ENCODE results near the gene RASA3.

The RASA3 gene

GRCh38 chr13:114147803-114148520 is 15.5 kb upstream of the RASA3 start:
- H3K4me3 ChIP-seq (ENCODE audit: low read length in 2 of 2), result no peak overlapping the region
- H3K4me1 ChIP-seq (ENCODE audit: control insufficient read depth, insufficient read depth, low read length), result peaks cover 3% of the 10 kb centered on the region
- H3K27me3 ChIP-seq (ENCODE audit: control insufficient read depth in 1 of 2, insufficient read depth in 2 of 2, low read length in 2 of 2), result no peaks in the 10 kb centered on the region
- no peak overlapping the region for H3K9ac ChIP-seq (ENCODE audit: low read length in 2 of 2)
- H3K36me3 ChIP-seq (ENCODE audit: control insufficient read depth in 2 of 2, insufficient read depth in 2 of 2, low read length in 2 of 2), result no peaks in the 10 kb centered on the region
- no peak overlapping the region for H3K27ac ChIP-seq (ENCODE audit: low read length)
- H3K9me3 ChIP-seq (ENCODE audit: control insufficient read depth in 2 of 2, low read length in 2 of 2), result no peaks in the 10 kb centered on the region

- no peaks in the 10 kb centered on the region for H3K27me3 ChIP-seq (ENCODE audit: control insufficient read depth in 1 of 2, insufficient read depth in 2 of 2, low read length in 2 of 2)
- H3K9me3 ChIP-seq (ENCODE audit: control insufficient read depth in 2 of 2, low read length in 2 of 2), result no peaks in the 10 kb centered on the region
- H3K36me3 ChIP-seq (ENCODE audit: control insufficient read depth in 2 of 2, insufficient read depth in 2 of 2, low read length in 2 of 2), result no peaks in the 10 kb centered on the region
- no peak overlapping the region for H3K9ac ChIP-seq (ENCODE audit: low read length in 2 of 2)
- peaks cover 6% of the 10 kb centered on the region for H3K4me1 ChIP-seq (ENCODE audit: control insufficient read depth, insufficient read depth, low read length)
- H3K4me3 ChIP-seq (ENCODE audit: low read length in 2 of 2), result no peak overlapping the region
- H3K27ac ChIP-seq (ENCODE audit: low read length), result no peak overlapping the region
Observed at GRCh38 chr13:114146629-114147028, 14.2 kb upstream of the RASA3 start.

- H3K9ac ChIP-seq (ENCODE audit: low read length in 2 of 2), result no peak overlapping the region
- peaks cover 6% of the 10 kb centered on the region for H3K4me1 ChIP-seq (ENCODE audit: control insufficient read depth, insufficient read depth, low read length)
- H3K9me3 ChIP-seq (ENCODE audit: control insufficient read depth in 2 of 2, low read length in 2 of 2), result no peaks in the 10 kb centered on the region
- no peak overlapping the region for H3K4me3 ChIP-seq (ENCODE audit: low read length in 2 of 2)
- no peaks in the 10 kb centered on the region for H3K36me3 ChIP-seq (ENCODE audit: control insufficient read depth in 2 of 2, insufficient read depth in 2 of 2, low read length in 2 of 2)
- H3K27me3 ChIP-seq (ENCODE audit: control insufficient read depth in 1 of 2, insufficient read depth in 2 of 2, low read length in 2 of 2), result no peaks in the 10 kb centered on the region
- H3K27ac ChIP-seq (ENCODE audit: low read length), result no peak overlapping the region
Observed at GRCh38 chr13:114146173-114146572, 13.8 kb upstream of the RASA3 start.

GRCh38 chr13:114145722-114146121 is 13.3 kb upstream of the RASA3 start:
- no peak overlapping the region for H3K27ac ChIP-seq (ENCODE audit: low read length)
- no peaks in the 10 kb centered on the region for H3K9me3 ChIP-seq (ENCODE audit: control insufficient read depth in 2 of 2, low read length in 2 of 2)
- H3K4me3 ChIP-seq (ENCODE audit: low read length in 2 of 2), result no peak overlapping the region
- no peaks in the 10 kb centered on the region for H3K27me3 ChIP-seq (ENCODE audit: control insufficient read depth in 1 of 2, insufficient read depth in 2 of 2, low read length in 2 of 2)
- peaks cover 6% of the 10 kb centered on the region for H3K4me1 ChIP-seq (ENCODE audit: control insufficient read depth, insufficient read depth, low read length)
- H3K9ac ChIP-seq (ENCODE audit: low read length in 2 of 2), result no peak overlapping the region
- H3K36me3 ChIP-seq (ENCODE audit: control insufficient read depth in 2 of 2, insufficient read depth in 2 of 2, low read length in 2 of 2), result no peaks in the 10 kb centered on the region

GRCh38 chr13:114145256-114145655 is 12.8 kb upstream of the RASA3 start:
- Histone ChIP-seq H3K9me3 (ENCODE audit: control insufficient read depth in 2 of 2, low read length in 2 of 2) (no peaks in the 10 kb centered on the region), H3K4me1 (ENCODE audit: control insufficient read depth, insufficient read depth, low read length) (peaks cover 6% of the 10 kb centered on the region), H3K27me3 (ENCODE audit: control insufficient read depth in 1 of 2, insufficient read depth in 2 of 2, low read length in 2 of 2) (no peaks in the 10 kb centered on the region), H3K27ac (ENCODE audit: low read length) (no peak overlapping the region), H3K9ac (ENCODE audit: low read length in 2 of 2) (no peak overlapping the region), H3K4me3 (ENCODE audit: low read length in 2 of 2) (no peak overlapping the region), H3K36me3 (ENCODE audit: control insufficient read depth in 2 of 2, insufficient read depth in 2 of 2, low read length in 2 of 2) (no peaks in the 10 kb centered on the region)

- Histone ChIP-seq H3K4me1 (ENCODE audit: control insufficient read depth, insufficient read depth, low read length) (peaks cover 6% of the 10 kb centered on the region), H3K27me3 (ENCODE audit: control insufficient read depth in 1 of 2, insufficient read depth in 2 of 2, low read length in 2 of 2) (no peaks in the 10 kb centered on the region), H3K9ac (ENCODE audit: low read length in 2 of 2) (no peak overlapping the region), H3K4me3 (ENCODE audit: low read length in 2 of 2) (no peak overlapping the region), H3K27ac (ENCODE audit: low read length) (no peak overlapping the region), H3K36me3 (ENCODE audit: control insufficient read depth in 2 of 2, insufficient read depth in 2 of 2, low read length in 2 of 2) (no peaks in the 10 kb centered on the region), H3K9me3 (ENCODE audit: control insufficient read depth in 2 of 2, low read length in 2 of 2) (no peaks in the 10 kb centered on the region)
Observed at GRCh38 chr13:114144606-114145244, 12.3 kb upstream of the RASA3 start.

- H3K9ac ChIP-seq (ENCODE audit: low read length in 2 of 2), result no peak overlapping the region
- no peaks in the 10 kb centered on the region for H3K9me3 ChIP-seq (ENCODE audit: control insufficient read depth in 2 of 2, low read length in 2 of 2)
- H3K4me1 ChIP-seq (ENCODE audit: control insufficient read depth, insufficient read depth, low read length), result peaks cover 6% of the 10 kb centered on the region
- no peak overlapping the region for H3K27ac ChIP-seq (ENCODE audit: low read length)
- H3K4me3 ChIP-seq (ENCODE audit: low read length in 2 of 2), result no peak overlapping the region
- no peaks in the 10 kb centered on the region for H3K36me3 ChIP-seq (ENCODE audit: control insufficient read depth in 2 of 2, insufficient read depth in 2 of 2, low read length in 2 of 2)
- no peaks in the 10 kb centered on the region for H3K27me3 ChIP-seq (ENCODE audit: control insufficient read depth in 1 of 2, insufficient read depth in 2 of 2, low read length in 2 of 2)
Observed at GRCh38 chr13:114143806-114144605, 11.6 kb upstream of the RASA3 start.

- Histone ChIP-seq H3K9ac (ENCODE audit: low read length in 2 of 2) (no peak overlapping the region), H3K27ac (ENCODE audit: low read length) (no peak overlapping the region), H3K4me3 (ENCODE audit: low read length in 2 of 2) (no peak overlapping the region), H3K27me3 (ENCODE audit: control insufficient read depth in 1 of 2, insufficient read depth in 2 of 2, low read length in 2 of 2) (no peaks in the 10 kb centered on the region), H3K9me3 (ENCODE audit: control insufficient read depth in 2 of 2, low read length in 2 of 2) (no peaks in the 10 kb centered on the region), H3K4me1 (ENCODE audit: control insufficient read depth, insufficient read depth, low read length) (peaks cover 6% of the 10 kb centered on the region), H3K36me3 (ENCODE audit: control insufficient read depth in 2 of 2, insufficient read depth in 2 of 2, low read length in 2 of 2) (no peaks in the 10 kb centered on the region)
Observed at GRCh38 chr13:114142640-114143490, 10.4 kb upstream of the RASA3 start.

GRCh38 chr13:114142137-114142550 is 9.7 kb upstream of the RASA3 start:
- Histone ChIP-seq H3K36me3 (ENCODE audit: control insufficient read depth in 2 of 2, insufficient read depth in 2 of 2, low read length in 2 of 2) (no peaks in the 10 kb centered on the region), H3K4me1 (ENCODE audit: control insufficient read depth, insufficient read depth, low read length) (peaks cover 6% of the 10 kb centered on the region), H3K27me3 (ENCODE audit: control insufficient read depth in 1 of 2, insufficient read depth in 2 of 2, low read length in 2 of 2) (no peaks in the 10 kb centered on the region), H3K27ac (ENCODE audit: low read length) (no peak overlapping the region), H3K4me3 (ENCODE audit: low read length in 2 of 2) (no peak overlapping the region), H3K9me3 (ENCODE audit: control insufficient read depth in 2 of 2, low read length in 2 of 2) (no peaks in the 10 kb centered on the region), H3K9ac (ENCODE audit: low read length in 2 of 2) (no peak overlapping the region)

GRCh38 chr13:114141261-114141996 is 9.0 kb upstream of the RASA3 start:
- Histone ChIP-seq H3K9me3 (ENCODE audit: control insufficient read depth in 2 of 2, low read length in 2 of 2) (no peaks in the 10 kb centered on the region), H3K27me3 (ENCODE audit: control insufficient read depth in 1 of 2, insufficient read depth in 2 of 2, low read length in 2 of 2) (no peaks in the 10 kb centered on the region), H3K4me1 (ENCODE audit: control insufficient read depth, insufficient read depth, low read length) (peaks cover 6% of the 10 kb centered on the region), H3K4me3 (ENCODE audit: low read length in 2 of 2) (no peak overlapping the region), H3K27ac (ENCODE audit: low read length) (no peak overlapping the region), H3K9ac (ENCODE audit: low read length in 2 of 2) (no peak overlapping the region), H3K36me3 (ENCODE audit: control insufficient read depth in 2 of 2, insufficient read depth in 2 of 2, low read length in 2 of 2) (no peaks in the 10 kb centered on the region)

All from stomach smooth muscle (tissue), 2 donors.